HepG2 (cell line): ENCODE data around the gene RPS14. TPM values are rescaled to one million over a fixed set of nuclear protein-coding genes. Genes with fewer than 3 reads are reported as not detected.

Experiments
- ATF7 ChIP-seq, 2 experiments: fragments of 450-650 bp in 1 of 2; sonication (generic) in 1 of 2; formaldehyde crosslinking in 1 of 2; IDR thresholded peaks; 2 replicates each; pipeline versions ENCODE4 v1.4.0 to v1.6.1; 2016 to 2020; ENCODE audit warnings: antibody characterized with exemption in 1 of 2, mild to moderate bottlenecking in 1 of 2, missing genetic modification reagents in 1 of 2
- HCFC1 ChIP-seq: fragments of 150-350 bp; IDR thresholded peaks from 2 replicates; pipeline ENCODE4 v1.6.1; 2014; ENCODE audit warnings: low read depth, low read length
- IKZF4 ChIP-seq: sonication (generic); formaldehyde crosslinking; IDR thresholded peaks from 2 replicates; pipeline ENCODE4 v1.5.1; 2020; ENCODE audit warnings: borderline replicate concordance, mild to moderate bottlenecking, low read depth, missing genetic modification reagents; ENCODE audit errors: not compliant biosample characterization
- JUND ChIP-seq: sonication (generic); formaldehyde crosslinking; IDR thresholded peaks from 2 replicates; pipeline ENCODE4 v1.8.0; 2022; ENCODE audit warnings: mild to moderate bottlenecking, missing genetic modification reagents
- MAZ ChIP-seq, 2 experiments: sonication (generic) in 1 of 2; formaldehyde crosslinking in 1 of 2; IDR thresholded peaks; 2 replicates each; pipeline versions ENCODE4 v1.5.0 to v1.6.1; 2012 to 2020; ENCODE audit warnings: low read depth in 2 of 2, mild to moderate bottlenecking in 2 of 2, borderline replicate concordance in 1 of 2, improper control_type of control experiment in 1 of 2, low read length in 1 of 2, missing genetic modification reagents in 1 of 2, moderate library complexity in 1 of 2
- MED1 ChIP-seq: sonication (generic); formaldehyde crosslinking; IDR thresholded peaks from 2 replicates; pipeline ENCODE4 v1.4.0; 2020; ENCODE audit warnings: missing genetic modification reagents
- NFKB2 ChIP-seq: sonication (generic); formaldehyde crosslinking; IDR thresholded peaks from 2 replicates; pipeline ENCODE4 v1.4.0; 2020; ENCODE audit warnings: missing genetic modification reagents, borderline replicate concordance
- ONECUT2 ChIP-seq: sonication (generic); formaldehyde crosslinking; IDR thresholded peaks from 2 replicates; pipeline ENCODE4 v1.4.0; 2020; ENCODE audit warnings: missing genetic modification reagents
- PHF21A ChIP-seq: sonication (generic); formaldehyde crosslinking; IDR thresholded peaks from 2 replicates; pipeline ENCODE4 v1.5.0; 2020; ENCODE audit warnings: mild to moderate bottlenecking, missing genetic modification reagents
- SNAPC2 ChIP-seq: sonication (generic); formaldehyde crosslinking; IDR thresholded peaks from 2 replicates; pipeline ENCODE4 v1.8.1; 2022; ENCODE audit warnings: mild to moderate bottlenecking, missing genetic modification reagents
- YEATS4 ChIP-seq: sonication (generic); formaldehyde crosslinking; IDR thresholded peaks from 2 replicates; pipeline ENCODE4 v1.4.0; 2020; ENCODE audit warnings: missing genetic modification reagents, borderline replicate concordance
- ZNF598 ChIP-seq: sonication (generic); formaldehyde crosslinking; IDR thresholded peaks from 2 replicates; pipeline ENCODE4 v1.5.1; 2020; ENCODE audit warnings: mild to moderate bottlenecking, missing genetic modification reagents, borderline replicate concordance
- polyA plus RNA-seq, 8 experiments: library from polyadenylated mRNA; depleted of rRNA in 3 of 8; stranded (reverse) in 7 of 8; unstranded in 1 of 8; fragments of >200 nt; fragmentation: Illumina TruSeq in 4 of 8; extraction: Trizol in 4 of 8; gene quantifications; 2 replicates each; pipeline versions ENCODE4 v1.2.1 to v1.2.3, GENCODE V29; 2011 to 2016; ENCODE audit warnings: low read depth in 4 of 8, missing spikeins in 1 of 8, mixed read lengths in 1 of 8; ENCODE audit not compliant: insufficient read depth in 1 of 8
- total RNA-seq, 5 experiments: library from RNA; depleted of rRNA; stranded (reverse); fragments of >200 nt; fragmentation: Illumina TruSeq; extraction: Trizol; gene quantifications; 2 replicates each; pipeline ENCODE4 v1.2.3, GENCODE V29; 2016; ENCODE audit warnings: low read depth in 1 of 5
- TF ChIP-seq, protein P1 (sequence below): sonication (generic); IDR thresholded peaks from 2 replicates; pipeline ENCODE4 v1.6.1; 2016; ENCODE audit warnings: low read depth, borderline replicate concordance
- TF ChIP-seq, protein P2 (sequence below): sonication (generic); formaldehyde crosslinking; IDR thresholded peaks from 2 replicates; pipeline ENCODE4 v1.4.0; 2020; ENCODE audit warnings: missing genetic modification reagents, borderline replicate concordance
- TF ChIP-seq, protein P3 (sequence below): sonication (generic); formaldehyde crosslinking; IDR thresholded peaks from 2 replicates; pipeline ENCODE4 v1.4.0; 2020; ENCODE audit warnings: missing genetic modification reagents
- TF ChIP-seq, protein P4 (sequence below): sonication (generic); formaldehyde crosslinking; IDR thresholded peaks from 2 replicates; pipeline ENCODE4 v1.4.0; 2020; ENCODE audit warnings: low read depth, mild to moderate bottlenecking, missing genetic modification reagents
- TF ChIP-seq, protein P5 (sequence below): sonication (generic); formaldehyde crosslinking; IDR thresholded peaks from 2 replicates; pipeline ENCODE4 v1.8.0; 2022; ENCODE audit warnings: missing genetic modification reagents, mild to moderate bottlenecking, moderate library complexity, borderline replicate concordance

Gene RPS14
- total and polyA plus RNA-seq, 2 of the 13 experiments (the other 11 are each of a cell fraction or from before 2014, with no cell fraction given): 2,116 to 3,295 TPM

DNA sequence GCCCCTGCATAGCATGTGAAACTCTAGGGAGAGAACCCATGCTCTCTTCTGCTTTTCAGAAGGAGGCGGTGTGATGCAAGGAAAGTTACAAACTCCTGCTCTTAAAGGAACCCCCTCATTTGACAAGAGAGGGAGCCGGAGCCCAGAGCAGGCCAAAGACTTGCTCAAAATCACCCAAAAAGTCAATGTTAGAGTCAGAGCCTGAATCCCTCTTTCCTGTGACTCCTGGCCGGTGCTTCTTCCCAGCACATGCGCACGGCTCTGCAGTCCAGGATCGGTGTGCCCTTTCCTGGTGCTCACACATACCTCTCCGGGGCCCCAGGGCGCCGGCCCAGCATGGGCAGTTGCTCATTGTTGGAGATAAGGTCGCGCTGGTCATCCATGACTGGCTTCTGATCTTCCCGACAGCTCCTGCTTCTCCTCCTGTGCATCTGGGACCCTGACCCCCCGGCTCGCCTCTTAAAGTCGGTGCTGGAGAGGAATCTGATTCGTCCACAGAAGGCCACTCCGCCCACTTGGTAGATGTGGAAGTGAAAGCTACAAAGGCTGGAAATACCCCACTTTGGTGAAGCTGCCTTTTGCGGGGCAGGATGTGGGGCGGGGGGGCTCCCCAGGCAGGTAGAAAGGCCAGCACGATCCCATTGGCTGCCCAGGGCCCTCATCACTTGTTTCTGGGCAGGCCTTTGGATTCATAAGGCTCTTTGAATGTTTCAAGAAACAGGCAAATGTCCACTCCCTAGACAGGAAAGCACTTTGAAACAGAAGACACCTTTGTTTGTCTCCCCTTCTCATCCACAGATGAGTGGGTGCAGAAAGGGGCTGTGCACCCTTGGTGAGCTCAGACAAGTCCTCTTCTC is 37.0 kb downstream of the RPS14 start, which contains the start of gene CD74 (continued):
- TF ChIP-seq, protein P1, sequence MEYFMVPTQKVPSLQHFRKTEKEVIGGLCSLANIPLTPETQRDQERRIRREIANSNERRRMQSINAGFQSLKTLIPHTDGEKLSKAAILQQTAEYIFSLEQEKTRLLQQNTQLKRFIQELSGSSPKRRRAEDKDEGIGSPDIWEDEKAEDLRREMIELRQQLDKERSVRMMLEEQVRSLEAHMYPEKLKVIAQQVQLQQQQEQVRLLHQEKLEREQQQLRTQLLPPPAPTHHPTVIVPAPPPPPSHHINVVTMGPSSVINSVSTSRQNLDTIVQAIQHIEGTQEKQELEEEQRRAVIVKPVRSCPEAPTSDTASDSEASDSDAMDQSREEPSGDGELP: peak; percentile 32; the same call in 1 of the 2 replicates
- TF ChIP-seq NFKB2: peak; percentile 57; the same call in 1 of the 2 replicates
- TF ChIP-seq, protein P2, sequence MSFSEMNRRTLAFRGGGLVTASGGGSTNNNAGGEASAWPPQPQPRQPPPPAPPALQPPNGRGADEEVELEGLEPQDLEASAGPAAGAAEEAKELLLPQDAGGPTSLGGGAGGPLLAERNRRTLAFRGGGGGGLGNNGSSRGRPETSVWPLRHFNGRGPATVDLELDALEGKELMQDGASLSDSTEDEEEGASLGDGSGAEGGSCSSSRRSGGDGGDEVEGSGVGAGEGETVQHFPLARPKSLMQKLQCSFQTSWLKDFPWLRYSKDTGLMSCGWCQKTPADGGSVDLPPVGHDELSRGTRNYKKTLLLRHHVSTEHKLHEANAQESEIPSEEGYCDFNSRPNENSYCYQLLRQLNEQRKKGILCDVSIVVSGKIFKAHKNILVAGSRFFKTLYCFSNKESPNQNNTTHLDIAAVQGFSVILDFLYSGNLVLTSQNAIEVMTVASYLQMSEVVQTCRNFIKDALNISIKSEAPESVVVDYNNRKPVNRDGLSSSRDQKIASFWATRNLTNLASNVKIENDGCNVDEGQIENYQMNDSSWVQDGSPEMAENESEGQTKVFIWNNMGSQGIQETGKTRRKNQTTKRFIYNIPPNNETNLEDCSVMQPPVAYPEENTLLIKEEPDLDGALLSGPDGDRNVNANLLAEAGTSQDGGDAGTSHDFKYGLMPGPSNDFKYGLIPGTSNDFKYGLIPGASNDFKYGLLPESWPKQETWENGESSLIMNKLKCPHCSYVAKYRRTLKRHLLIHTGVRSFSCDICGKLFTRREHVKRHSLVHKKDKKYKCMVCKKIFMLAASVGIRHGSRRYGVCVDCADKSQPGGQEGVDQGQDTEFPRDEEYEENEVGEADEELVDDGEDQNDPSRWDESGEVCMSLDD (CRISPR knock-in tag): 0 out of 2 replicates have a peak, but pooled peaks have one; percentile 15
- no peak for TF ChIP-seq MAZ (IDR thresholded peaks at IDR 0.05; ENCODE audit: borderline replicate concordance, low read depth, low read length)
- peak; percentile 42; the same call in 1 of the 2 replicates for TF ChIP-seq MAZ (CRISPR knock-in tag; IDR thresholded peaks at IDR 0.05; ENCODE audit: low read depth)
- peak; percentile 93 for TF ChIP-seq PHF21A (CRISPR knock-in tag)
- TF ChIP-seq, protein P3, sequence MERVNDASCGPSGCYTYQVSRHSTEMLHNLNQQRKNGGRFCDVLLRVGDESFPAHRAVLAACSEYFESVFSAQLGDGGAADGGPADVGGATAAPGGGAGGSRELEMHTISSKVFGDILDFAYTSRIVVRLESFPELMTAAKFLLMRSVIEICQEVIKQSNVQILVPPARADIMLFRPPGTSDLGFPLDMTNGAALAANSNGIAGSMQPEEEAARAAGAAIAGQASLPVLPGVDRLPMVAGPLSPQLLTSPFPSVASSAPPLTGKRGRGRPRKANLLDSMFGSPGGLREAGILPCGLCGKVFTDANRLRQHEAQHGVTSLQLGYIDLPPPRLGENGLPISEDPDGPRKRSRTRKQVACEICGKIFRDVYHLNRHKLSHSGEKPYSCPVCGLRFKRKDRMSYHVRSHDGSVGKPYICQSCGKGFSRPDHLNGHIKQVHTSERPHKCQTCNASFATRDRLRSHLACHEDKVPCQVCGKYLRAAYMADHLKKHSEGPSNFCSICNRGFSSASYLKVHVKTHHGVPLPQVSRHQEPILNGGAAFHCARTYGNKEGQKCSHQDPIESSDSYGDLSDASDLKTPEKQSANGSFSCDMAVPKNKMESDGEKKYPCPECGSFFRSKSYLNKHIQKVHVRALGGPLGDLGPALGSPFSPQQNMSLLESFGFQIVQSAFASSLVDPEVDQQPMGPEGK (CRISPR knock-in tag): peak; percentile 96
- TF ChIP-seq ONECUT2 (CRISPR knock-in tag): no peak
- no peak for TF ChIP-seq HCFC1
- TF ChIP-seq IKZF4 (CRISPR knock-in tag): no peak
- no peak for TF ChIP-seq ATF7 (IDR thresholded peaks at IDR 0.05)
- peak; percentile 28; the same call in 1 of the 2 replicates for TF ChIP-seq ATF7 (CRISPR knock-in tag; IDR thresholded peaks at IDR 0.05)
- no peak for TF ChIP-seq SNAPC2 (CRISPR knock-in tag)
- TF ChIP-seq, protein P4, sequence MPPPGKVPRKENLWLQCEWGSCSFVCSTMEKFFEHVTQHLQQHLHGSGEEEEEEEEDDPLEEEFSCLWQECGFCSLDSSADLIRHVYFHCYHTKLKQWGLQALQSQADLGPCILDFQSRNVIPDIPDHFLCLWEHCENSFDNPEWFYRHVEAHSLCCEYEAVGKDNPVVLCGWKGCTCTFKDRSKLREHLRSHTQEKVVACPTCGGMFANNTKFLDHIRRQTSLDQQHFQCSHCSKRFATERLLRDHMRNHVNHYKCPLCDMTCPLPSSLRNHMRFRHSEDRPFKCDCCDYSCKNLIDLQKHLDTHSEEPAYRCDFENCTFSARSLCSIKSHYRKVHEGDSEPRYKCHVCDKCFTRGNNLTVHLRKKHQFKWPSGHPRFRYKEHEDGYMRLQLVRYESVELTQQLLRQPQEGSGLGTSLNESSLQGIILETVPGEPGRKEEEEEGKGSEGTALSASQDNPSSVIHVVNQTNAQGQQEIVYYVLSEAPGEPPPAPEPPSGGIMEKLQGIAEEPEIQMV: 0 out of 2 replicates have a peak, but pooled peaks have one; percentile 42
- TF ChIP-seq, protein P5, sequence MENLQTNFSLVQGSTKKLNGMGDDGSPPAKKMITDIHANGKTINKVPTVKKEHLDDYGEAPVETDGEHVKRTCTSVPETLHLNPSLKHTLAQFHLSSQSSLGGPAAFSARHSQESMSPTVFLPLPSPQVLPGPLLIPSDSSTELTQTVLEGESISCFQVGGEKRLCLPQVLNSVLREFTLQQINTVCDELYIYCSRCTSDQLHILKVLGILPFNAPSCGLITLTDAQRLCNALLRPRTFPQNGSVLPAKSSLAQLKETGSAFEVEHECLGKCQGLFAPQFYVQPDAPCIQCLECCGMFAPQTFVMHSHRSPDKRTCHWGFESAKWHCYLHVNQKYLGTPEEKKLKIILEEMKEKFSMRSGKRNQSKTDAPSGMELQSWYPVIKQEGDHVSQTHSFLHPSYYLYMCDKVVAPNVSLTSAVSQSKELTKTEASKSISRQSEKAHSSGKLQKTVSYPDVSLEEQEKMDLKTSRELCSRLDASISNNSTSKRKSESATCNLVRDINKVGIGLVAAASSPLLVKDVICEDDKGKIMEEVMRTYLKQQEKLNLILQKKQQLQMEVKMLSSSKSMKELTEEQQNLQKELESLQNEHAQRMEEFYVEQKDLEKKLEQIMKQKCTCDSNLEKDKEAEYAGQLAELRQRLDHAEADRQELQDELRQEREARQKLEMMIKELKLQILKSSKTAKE (CRISPR knock-in tag): no peak
- TF ChIP-seq ZNF598 (CRISPR knock-in tag): no peak
- no peak for TF ChIP-seq MED1 (CRISPR knock-in tag)
- TF ChIP-seq YEATS4 (CRISPR knock-in tag): peak; percentile 53
- no peak for TF ChIP-seq JUND (CRISPR knock-in tag)
